VCaP (cell line): ENCODE data around the gene TNIP3.

Experiments used
- H3K27ac ChIP-seq: fragments of 450-650 bp; 2 replicates; pipeline ENCODE4 v1.5.1; 2017
- TF ChIP-seq, protein P1 (sequence below): fragments of 450-650 bp; conservative IDR thresholded peaks from 2 replicates; pipeline ENCODE4 v1.5.1; 2017; ENCODE audit warnings: mild to moderate bottlenecking, moderate library complexity

Gene TNIP3

DNA sequence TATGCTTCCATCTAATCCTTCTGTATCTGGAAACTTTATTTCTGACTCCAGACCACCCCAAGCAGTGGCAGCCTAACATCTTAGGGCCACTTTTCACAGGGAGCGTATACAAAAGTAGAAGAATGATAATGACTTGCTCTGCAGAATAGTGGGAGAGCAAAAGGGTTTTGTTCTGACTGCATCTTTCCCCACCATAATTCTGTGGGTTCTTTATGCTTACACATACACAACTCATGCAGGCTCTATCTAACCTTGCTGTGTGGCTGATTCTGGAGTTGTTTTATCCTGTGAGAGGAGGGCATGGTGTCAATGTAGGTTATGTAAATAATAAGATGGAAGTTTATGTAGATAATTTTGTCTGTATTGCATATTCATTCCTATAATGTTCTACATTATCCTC, 49.4 kb downstream of the TNIP3 start:
- no peak overlapping the region for H3K27ac ChIP-seq
- TF ChIP-seq, protein P1, sequence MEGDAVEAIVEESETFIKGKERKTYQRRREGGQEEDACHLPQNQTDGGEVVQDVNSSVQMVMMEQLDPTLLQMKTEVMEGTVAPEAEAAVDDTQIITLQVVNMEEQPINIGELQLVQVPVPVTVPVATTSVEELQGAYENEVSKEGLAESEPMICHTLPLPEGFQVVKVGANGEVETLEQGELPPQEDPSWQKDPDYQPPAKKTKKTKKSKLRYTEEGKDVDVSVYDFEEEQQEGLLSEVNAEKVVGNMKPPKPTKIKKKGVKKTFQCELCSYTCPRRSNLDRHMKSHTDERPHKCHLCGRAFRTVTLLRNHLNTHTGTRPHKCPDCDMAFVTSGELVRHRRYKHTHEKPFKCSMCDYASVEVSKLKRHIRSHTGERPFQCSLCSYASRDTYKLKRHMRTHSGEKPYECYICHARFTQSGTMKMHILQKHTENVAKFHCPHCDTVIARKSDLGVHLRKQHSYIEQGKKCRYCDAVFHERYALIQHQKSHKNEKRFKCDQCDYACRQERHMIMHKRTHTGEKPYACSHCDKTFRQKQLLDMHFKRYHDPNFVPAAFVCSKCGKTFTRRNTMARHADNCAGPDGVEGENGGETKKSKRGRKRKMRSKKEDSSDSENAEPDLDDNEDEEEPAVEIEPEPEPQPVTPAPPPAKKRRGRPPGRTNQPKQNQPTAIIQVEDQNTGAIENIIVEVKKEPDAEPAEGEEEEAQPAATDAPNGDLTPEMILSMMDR = no peak

DNA sequence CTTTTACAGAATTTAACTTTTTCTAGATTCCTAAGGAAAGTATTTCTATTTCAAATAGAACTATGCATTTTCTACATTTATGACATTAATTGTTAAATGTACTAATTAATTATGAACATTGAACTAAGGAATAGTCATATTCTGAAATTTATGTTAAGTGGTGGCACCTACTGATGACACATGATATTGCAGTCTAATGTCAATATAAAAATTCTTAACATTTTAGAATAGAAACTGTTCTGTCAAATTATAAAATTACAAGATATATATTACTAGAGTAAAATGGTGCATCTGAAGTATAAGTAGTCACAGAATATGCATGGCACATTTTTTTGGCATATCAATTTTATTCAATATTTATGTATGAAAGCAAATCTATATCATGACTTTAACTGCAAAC, 51.6 kb downstream of the TNIP3 start:
- no peak overlapping the region for H3K27ac ChIP-seq
- TF ChIP-seq, protein P1 = peak; percentile 59

- TF ChIP-seq, protein P1 = no peak
- no peak overlapping the region for H3K27ac ChIP-seq
Measured at GRCh38 chr4:121108557-121108956, 55.6 kb downstream of the TNIP3 start.

GRCh38 chr4:121107507-121107906, 56.6 kb downstream of the TNIP3 start:
- no peak overlapping the region for H3K27ac ChIP-seq
- TF ChIP-seq, protein P1 = no peak

DNA sequence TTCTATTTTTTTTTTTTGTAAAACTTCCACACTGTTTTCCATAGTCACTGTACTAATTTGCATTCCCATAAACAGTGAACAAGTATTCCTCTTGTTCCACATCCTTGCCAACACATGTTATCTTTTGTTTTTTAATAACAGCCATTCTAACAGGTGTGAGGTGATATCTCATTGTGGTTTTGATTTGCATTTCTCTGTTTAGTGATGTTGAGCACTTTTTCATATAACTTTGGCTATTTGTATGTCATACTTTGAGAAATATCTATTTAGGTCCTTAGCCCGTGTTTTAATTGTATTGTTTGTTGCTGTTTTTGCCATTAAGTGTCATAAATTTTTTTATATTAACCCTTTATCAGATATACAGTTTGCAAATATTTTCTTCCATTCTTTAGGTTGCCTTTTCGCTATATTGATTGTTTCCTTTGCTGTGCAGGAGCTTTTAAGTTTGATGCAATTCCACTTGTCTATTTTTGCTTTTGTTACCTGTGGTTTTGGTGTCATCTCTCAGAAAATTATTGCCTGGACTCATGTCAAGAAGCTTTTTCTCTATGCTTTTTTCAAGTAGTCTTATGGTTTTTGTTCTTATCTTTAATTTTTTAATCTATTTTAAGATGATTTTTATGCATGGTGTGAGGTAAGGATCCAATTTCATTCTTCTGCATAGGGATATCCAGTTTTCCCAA, 63.9 kb downstream of the TNIP3 start:
- no peak overlapping the region for H3K27ac ChIP-seq
- TF ChIP-seq, protein P1 = no peak

DNA sequence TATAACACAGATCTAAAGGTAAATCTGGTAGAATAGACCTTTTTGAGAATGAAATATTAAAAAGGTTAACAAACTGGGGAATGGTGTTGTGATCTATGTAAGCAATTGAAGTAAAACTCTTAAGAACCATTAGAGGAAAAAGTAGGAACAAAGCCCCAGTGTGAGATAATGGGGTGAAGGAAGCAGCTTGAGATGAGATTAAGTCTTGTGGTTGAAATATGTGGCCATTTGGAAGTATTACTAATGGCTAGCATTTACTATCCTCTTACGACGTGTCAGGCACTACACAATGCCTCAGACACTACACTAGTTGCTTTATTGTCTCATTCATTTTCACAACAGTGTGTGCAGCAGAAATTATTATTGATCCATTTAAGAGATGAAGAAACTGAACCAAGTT, 65.9 kb downstream of the TNIP3 start:
- TF ChIP-seq, protein P1 = no peak
- no peak overlapping the region for H3K27ac ChIP-seq

GRCh38 chr4:121096629-121097028, 67.5 kb downstream of the TNIP3 start:
- H3K27ac ChIP-seq = no peak overlapping the region
- TF ChIP-seq, protein P1 = peak; percentile 73
